WERI-Rb-1 (cell line): ENCODE data around the gene BCKDHB.

ENCODE experiments used
- DNase-seq: peaks from one replicate; pipeline ENCODE4 v3.0.0-alpha.2; 2020
- H3K27ac ChIP-seq: fragments of 250-450 bp; sonication (Bioruptor Pico); 2 replicates; pipeline ENCODE4 v1.5.1; 2020; ENCODE audit warnings: mild to moderate bottlenecking, moderate library complexity
- H3K27me3 ChIP-seq: fragments of 250-450 bp; sonication (Bioruptor Pico); 2 replicates; pipeline ENCODE4 v1.5.1; 2021; ENCODE audit warnings: mild to moderate bottlenecking, low read depth, moderate library complexity; ENCODE audit not compliant: insufficient read depth, severe bottlenecking
- H3K36me3 ChIP-seq: fragments of 250-450 bp; sonication (Bioruptor Pico); 2 replicates; pipeline ENCODE4 v1.5.1; 2020; ENCODE audit warnings: mild to moderate bottlenecking, moderate library complexity
- H3K4me3 ChIP-seq: 2 replicates; pipeline ENCODE4 v1.5.1; 2011; ENCODE audit warnings: low read depth, mild to moderate bottlenecking, control low read depth, low read length
- H3K9me3 ChIP-seq: fragments of 250-450 bp; sonication (Bioruptor Pico); 2 replicates; pipeline ENCODE4 v1.5.1; 2021; ENCODE audit warnings: mild to moderate bottlenecking, moderate library complexity; ENCODE audit not compliant: severe bottlenecking
- CTCF ChIP-seq: IDR thresholded peaks from 2 replicates; pipeline ENCODE4 v1.5.1; 2011; ENCODE audit warnings: low read depth, mild to moderate bottlenecking, control low read depth, inconsistent platforms, low read length

Gene BCKDHB

DNA sequence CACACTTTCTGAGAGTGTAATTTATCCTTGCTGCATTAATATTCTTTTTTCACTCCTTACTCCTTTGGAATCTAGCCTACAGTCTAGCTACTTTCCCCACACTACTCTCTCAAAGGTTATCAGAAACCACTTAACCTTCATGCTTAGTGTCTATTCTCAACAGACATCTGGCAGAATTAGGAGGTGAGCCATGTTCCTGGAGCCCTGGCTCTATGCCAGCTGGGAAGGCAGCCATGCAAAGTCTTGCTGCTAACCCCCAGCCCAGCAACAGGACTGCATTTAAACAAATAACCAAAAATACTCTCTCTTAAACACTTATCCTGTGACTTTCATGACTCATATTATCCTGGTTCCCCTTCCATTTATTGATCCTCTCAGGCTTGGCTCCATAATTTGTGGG, 260.2 kb downstream of the BCKDHB start:
- H3K27me3 ChIP-seq, result no peaks in the 10 kb centered on the region
- no peak for DNase-seq
- no peak overlapping the region for H3K27ac ChIP-seq
- no peaks in the 10 kb centered on the region for H3K36me3 ChIP-seq
- no peak for TF ChIP-seq CTCF
- H3K4me3 ChIP-seq, result no peak overlapping the region
- H3K9me3 ChIP-seq, result no peaks in the 10 kb centered on the region

GRCh38 chr6:80376411-80376810, 269.9 kb downstream of the BCKDHB start:
- Histone ChIP-seq H3K27ac (no peak overlapping the region), H3K27me3 (no peaks in the 10 kb centered on the region), H3K36me3 (no peaks in the 10 kb centered on the region), H3K4me3 (no peak overlapping the region), H3K9me3 (no peaks in the 10 kb centered on the region)
- no peak for DNase-seq
- no peak for TF ChIP-seq CTCF

DNA sequence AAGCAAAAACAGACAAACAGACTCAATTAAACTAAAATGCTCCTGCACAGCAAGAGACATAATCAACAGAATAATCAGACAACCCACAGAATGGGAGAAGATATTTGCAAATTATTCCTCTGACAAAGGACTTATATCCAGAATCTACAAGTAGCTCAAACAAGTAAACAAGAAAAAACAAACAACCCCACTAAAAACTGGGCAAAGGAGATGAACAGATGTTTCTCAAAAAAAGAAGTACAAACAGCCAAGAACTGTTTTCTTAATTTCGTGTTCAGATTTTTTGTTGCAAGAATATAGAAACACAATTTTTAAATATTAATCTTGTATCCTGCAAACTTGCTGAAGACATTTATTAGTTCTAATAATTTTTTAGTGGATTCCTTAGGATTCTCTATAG, 274.1 kb downstream of the BCKDHB start:
- Histone ChIP-seq H3K27ac (no peak overlapping the region), H3K4me3 (no peak overlapping the region), H3K9me3 (no peaks in the 10 kb centered on the region), H3K36me3 (no peaks in the 10 kb centered on the region), H3K27me3 (no peaks in the 10 kb centered on the region)
- TF ChIP-seq CTCF, result no peak
- DNase-seq, result no peak

- no peak overlapping the region for H3K27ac ChIP-seq
- no peak for DNase-seq
- no peak for TF ChIP-seq CTCF
These were observed 276.3 kb downstream of the BCKDHB start for GRCh38 chr6:80382811-80383210.

GRCh38 chr6:80388507-80388906, 282.0 kb downstream of the BCKDHB start:
- H3K27me3 ChIP-seq, result no peaks in the 10 kb centered on the region
- H3K27ac ChIP-seq, result no peak overlapping the region
- no peak for DNase-seq
- no peak overlapping the region for H3K4me3 ChIP-seq
- no peaks in the 10 kb centered on the region for H3K36me3 ChIP-seq
- H3K9me3 ChIP-seq, result no peaks in the 10 kb centered on the region
- TF ChIP-seq CTCF, result no peak

More at GRCh38 chr6:80382811-80383210, 276.3 kb downstream of the BCKDHB start:
- Histone ChIP-seq H3K9me3 (no peaks in the 10 kb centered on the region), H3K36me3 (no peaks in the 10 kb centered on the region), H3K27me3 (no peaks in the 10 kb centered on the region), H3K4me3 (no peak overlapping the region)
